Measurements from ENCODE around the gene MTHFD2L.

GRCh38 chr4:74304095-74304625 lies 146.2 kb downstream of the MTHFD2L start:
- TF ChIP-seq POLR2A (IDR thresholded peaks at IDR 0.05) (no peak), CTCF (IDR thresholded peaks at IDR 0.05) (no peak)
